Gastrocnemius medialis (tissue), 4 donors: ENCODE data around the gene GCC2.

Experiments
- POLR2A ChIP-seq, 2 donors: fragments of 450-650 bp; IDR thresholded peaks; one replicate each; pipeline ENCODE4 v1.6.1; 2017; ENCODE audit warnings: antibody characterized with exemption in 2 of 2, mild to moderate bottlenecking in 2 of 2, moderate library complexity in 2 of 2
- TF ChIP-seq, protein P1 (sequence below), 5 experiments: fragments of 450-650 bp in 3 of 5; fragments of 200-600 bp in 2 of 5; sonication (generic) in 2 of 5; IDR thresholded peaks in 4 of 5; conservative IDR thresholded peaks in 1 of 5; 1 replicate in 4 of 5; 2 replicates in 1 of 5; pipeline ENCODE4 v1.5.1; 2016 to 2019; ENCODE audit warnings: antibody characterized with exemption in 5 of 5, mild to moderate bottlenecking in 3 of 5, moderate library complexity in 3 of 5

DNA sequence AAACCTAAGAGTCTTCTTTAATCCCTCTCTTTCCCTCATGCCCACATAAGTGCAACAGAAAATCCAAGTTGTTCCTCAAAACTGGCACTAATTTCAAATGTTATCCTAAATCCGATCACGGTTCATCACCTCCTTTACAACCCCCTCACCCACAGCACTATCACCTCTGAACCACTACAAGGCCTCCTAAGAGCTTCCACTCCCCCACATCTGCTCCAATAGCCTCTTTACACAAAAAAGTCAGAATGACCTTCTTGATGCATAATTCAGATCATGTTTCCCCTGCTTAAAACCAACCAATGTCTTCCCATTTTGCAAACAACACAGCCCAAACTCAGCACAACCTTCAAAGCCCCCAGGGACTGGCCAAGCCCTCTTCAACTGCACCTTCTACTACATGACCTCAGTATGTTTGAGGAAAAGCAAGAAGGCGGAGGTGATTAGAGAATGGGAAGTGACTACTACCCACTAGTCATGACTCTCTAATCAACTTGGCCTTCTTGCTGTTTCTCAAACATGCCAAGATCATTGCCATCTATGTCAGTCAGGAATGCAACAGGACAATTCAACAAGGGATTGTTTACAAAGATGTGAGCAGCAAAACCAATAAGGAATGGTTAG, 34.6 kb upstream of the GCC2 start:
- TF ChIP-seq, protein P1, sequence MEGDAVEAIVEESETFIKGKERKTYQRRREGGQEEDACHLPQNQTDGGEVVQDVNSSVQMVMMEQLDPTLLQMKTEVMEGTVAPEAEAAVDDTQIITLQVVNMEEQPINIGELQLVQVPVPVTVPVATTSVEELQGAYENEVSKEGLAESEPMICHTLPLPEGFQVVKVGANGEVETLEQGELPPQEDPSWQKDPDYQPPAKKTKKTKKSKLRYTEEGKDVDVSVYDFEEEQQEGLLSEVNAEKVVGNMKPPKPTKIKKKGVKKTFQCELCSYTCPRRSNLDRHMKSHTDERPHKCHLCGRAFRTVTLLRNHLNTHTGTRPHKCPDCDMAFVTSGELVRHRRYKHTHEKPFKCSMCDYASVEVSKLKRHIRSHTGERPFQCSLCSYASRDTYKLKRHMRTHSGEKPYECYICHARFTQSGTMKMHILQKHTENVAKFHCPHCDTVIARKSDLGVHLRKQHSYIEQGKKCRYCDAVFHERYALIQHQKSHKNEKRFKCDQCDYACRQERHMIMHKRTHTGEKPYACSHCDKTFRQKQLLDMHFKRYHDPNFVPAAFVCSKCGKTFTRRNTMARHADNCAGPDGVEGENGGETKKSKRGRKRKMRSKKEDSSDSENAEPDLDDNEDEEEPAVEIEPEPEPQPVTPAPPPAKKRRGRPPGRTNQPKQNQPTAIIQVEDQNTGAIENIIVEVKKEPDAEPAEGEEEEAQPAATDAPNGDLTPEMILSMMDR (IDR thresholded peaks at IDR 0.05 in 4 of 5, conservative IDR thresholded peaks at IDR 0.05 in 1 of 5): no peak
- TF ChIP-seq POLR2A (IDR thresholded peaks at IDR 0.05): no peak
